HepG2 (cell line): ENCODE data around the gene BTG4. TPM values are rescaled to one million over a fixed set of nuclear protein-coding genes. Genes with fewer than 3 reads are reported as not detected.

Experiments used
- ATAC-seq: fragments of 200-7000 bp; cut with Tn5 transposase; 3 replicates; pipeline ENCODE4 v1.9.1; 2020; ENCODE audit warnings: mild to moderate bottlenecking, moderate library complexity
- BruUV-seq: library from RNA; stranded (reverse); fragments of 400-500 nt; replicated peaks from 2 replicates; lab custom pipeline; 2021; lab: Mats Ljungman, UMichigan
- CTCF ChIA-PET: fragments of 300-600 bp; formaldehyde crosslinking; extraction: SDS; loops from one replicate; lab custom pipeline; 2021; ENCODE audit warnings: low total read pairs, inconsistent platforms, low intra/inter-chr PET ratio; lab: Yijun Ruan, JAX
- POLR2A ChIA-PET: fragments of 350-600 bp; sonication (Branson Sonifier 250); formaldehyde crosslinking; loops from one replicate; lab custom pipeline; 2020; ENCODE audit warnings: antibody characterized with exemption, inconsistent platforms; lab: Yijun Ruan, JAX
- DNase-seq: peaks from one replicate; pipeline ENCODE4 v3.0.0-alpha.2; 2015; ENCODE audit warnings: low spot score
- FAIRE-seq: peaks from 3 replicates; lab custom pipeline; 2011; peaks lifted over from hg19 to GRCh38; lab: Jason Lieb, UNC
- H2AFZ ChIP-seq: one replicate; pipeline ENCODE4 v1.6.1; 2011; ENCODE audit warnings: low read length, inconsistent platforms
- H3K27ac ChIP-seq: fragments of 300-600 bp; 3 replicates; pipeline ENCODE4 v1.8.0; 2011; ENCODE audit warnings: mixed run types, mild to moderate bottlenecking, mixed read lengths, low read length, inconsistent platforms; ENCODE audit not compliant: insufficient read depth; ENCODE audit errors: extremely low read length
- H3K27me3 ChIP-seq, 2 experiments: fragments of 200-600 bp in 1 of 2; 2 replicates in 1 of 2; 3 replicates in 1 of 2; pipeline versions ENCODE4 v1.6.0 to v1.8.0; 2011; ENCODE audit warnings: low read length in 2 of 2, mild to moderate bottlenecking in 2 of 2, moderate library complexity in 2 of 2, inconsistent platforms in 1 of 2; ENCODE audit not compliant: insufficient read depth in 2 of 2, control insufficient read depth in 1 of 2
- H3K36me3 ChIP-seq, 2 experiments: fragments of 200-600 bp in 1 of 2; replicated peaks in 1 of 2; 2 replicates in 1 of 2; 3 replicates in 1 of 2; pipeline versions ENCODE4 v1.5.1 to v1.8.0; 2011; ENCODE audit warnings: low read length in 2 of 2, inconsistent platforms in 1 of 2; ENCODE audit not compliant: insufficient read depth in 2 of 2, control insufficient read depth in 1 of 2
- H3K4me1 ChIP-seq: 2 replicates; pipeline ENCODE4 v1.5.1; 2012; ENCODE audit warnings: low read length, inconsistent platforms; ENCODE audit not compliant: insufficient read depth
- H3K4me2 ChIP-seq: 2 replicates; pipeline ENCODE4 v1.6.0; 2011; ENCODE audit warnings: low read depth, low read length, inconsistent platforms
- H3K4me3 ChIP-seq, 3 experiments: fragments of 200-600 bp in 1 of 3; sonication (generic), shearing (Covaris generic) in 1 of 3; replicated peaks in 1 of 3; 2 replicates each; pipeline ENCODE4 v1.5.1; 2011 to 2016; ENCODE audit warnings: low read length in 3 of 3, inconsistent platforms in 2 of 3, low read depth in 2 of 3, mild to moderate bottlenecking in 2 of 3, control low read depth in 1 of 3, mixed read lengths in 1 of 3; ENCODE audit not compliant: insufficient read depth in 1 of 3
- H3K79me2 ChIP-seq: one replicate; pipeline ENCODE4 v1.6.1; 2011; ENCODE audit warnings: low read length, inconsistent platforms; ENCODE audit not compliant: insufficient read depth
- H3K9ac ChIP-seq: 2 replicates; pipeline ENCODE4 v1.6.0; 2011; ENCODE audit warnings: mild to moderate bottlenecking, low read depth, low read length, inconsistent platforms; ENCODE audit not compliant: insufficient read depth
- H3K9me3 ChIP-seq: 2 replicates; pipeline ENCODE4 v1.5.1; 2012; ENCODE audit warnings: mild to moderate bottlenecking, low read length
- H4K20me1 ChIP-seq: 2 replicates; pipeline ENCODE4 v1.6.0; 2011; ENCODE audit warnings: inconsistent platforms, mild to moderate bottlenecking, low read length, moderate library complexity; ENCODE audit not compliant: insufficient read depth
- BHLHE40 ChIP-seq: IDR thresholded peaks from 2 replicates; pipeline ENCODE4 v1.6.1; 2011; ENCODE audit warnings: low read length, improper control_type of control experiment
- HIVEP1 ChIP-seq: sonication (generic); formaldehyde crosslinking; IDR thresholded peaks from 2 replicates; pipeline ENCODE4 v1.4.0; 2020; ENCODE audit warnings: mild to moderate bottlenecking, missing genetic modification reagents
- PBX3 ChIP-seq: sonication (generic); formaldehyde crosslinking; IDR thresholded peaks from 2 replicates; pipeline ENCODE4 v1.8.1; 2023; ENCODE audit warnings: missing genetic modification reagents, inconsistent platforms, borderline replicate concordance
- RAD51 ChIP-seq: fragments of 450-650 bp; IDR thresholded peaks from 2 replicates; pipeline ENCODE4 v1.6.1; 2016; ENCODE audit warnings: borderline replicate concordance
- RNF219 ChIP-seq: sonication (generic); formaldehyde crosslinking; IDR thresholded peaks from 2 replicates; pipeline ENCODE4 v1.5.0; 2020; ENCODE audit warnings: mild to moderate bottlenecking, missing genetic modification reagents
- SIX4 ChIP-seq: sonication (generic); formaldehyde crosslinking; IDR thresholded peaks from 2 replicates; pipeline ENCODE4 v1.4.0; 2020; ENCODE audit warnings: missing genetic modification reagents
- SP140L ChIP-seq: sonication (generic); formaldehyde crosslinking; IDR thresholded peaks from 2 replicates; pipeline ENCODE4 v1.4.0; 2020; ENCODE audit warnings: missing genetic modification reagents, borderline replicate concordance
- THAP7 ChIP-seq: sonication (generic); formaldehyde crosslinking; IDR thresholded peaks from 2 replicates; pipeline ENCODE4 v1.8.1; 2023; ENCODE audit warnings: mild to moderate bottlenecking, missing genetic modification reagents
- TOPORS ChIP-seq: sonication (generic); formaldehyde crosslinking; IDR thresholded peaks from 2 replicates; pipeline ENCODE4 v1.8.0; 2023; ENCODE audit warnings: mild to moderate bottlenecking, missing genetic modification reagents
- ZNF724P ChIP-seq: sonication (generic); formaldehyde crosslinking; IDR thresholded peaks from 2 replicates; pipeline ENCODE4 v1.8.0; 2022; ENCODE audit warnings: missing genetic modification reagents, borderline replicate concordance
- WGBS: methylation state at CpG from one replicate; pipeline ENCODE4 v1.1.6; 2017; ENCODE audit warnings: low lambda C conversion rate; 5-methylcytosine and 5-hydroxymethylcytosine counted together
- in situ Hi-C: cut with HindIII; loops from 2 replicates; pipeline ENCODE4 v1.10.0; 2017; ENCODE audit warnings: low pct_unique_long_range_greater_than_20kb; ENCODE audit not compliant: extremely low pct_ligation_motif_present
- intact Hi-C: fragments of 100-400 bp; cut with micrococcal nuclease; formaldehyde crosslinking; loops from one replicate; pipeline ENCODE4 v1.10.0; 2022; ENCODE audit not compliant: unreplicated experiment
- polyA plus RNA-seq, 8 experiments: library from polyadenylated mRNA; depleted of rRNA in 3 of 8; stranded (reverse) in 7 of 8; unstranded in 1 of 8; fragments of >200 nt; fragmentation: Illumina TruSeq in 4 of 8; extraction: Trizol in 4 of 8; gene quantifications; 2 replicates each; pipeline versions ENCODE4 v1.2.1 to v1.2.3, GENCODE V29; 2011 to 2016; ENCODE audit warnings: low read depth in 4 of 8, missing spikeins in 1 of 8, mixed read lengths in 1 of 8; ENCODE audit not compliant: insufficient read depth in 1 of 8
- total RNA-seq, 5 experiments: library from RNA; depleted of rRNA; stranded (reverse); fragments of >200 nt; fragmentation: Illumina TruSeq; extraction: Trizol; gene quantifications; 2 replicates each; pipeline ENCODE4 v1.2.3, GENCODE V29; 2016; ENCODE audit warnings: low read depth in 1 of 5

BTG4 gene
- total and polyA plus RNA-seq, 2 of the 13 experiments (the other 11 are each of a cell fraction or from before 2014, with no cell fraction given) = not detected

- TF ChIP-seq RNF219 = no peak
- TF ChIP-seq PBX3 (CRISPR knock-in tag) = no peak
- no peak for TF ChIP-seq SP140L (CRISPR knock-in tag)
- TF ChIP-seq HIVEP1 = no peak
- TF ChIP-seq SIX4 (CRISPR knock-in tag) = no peak
- no peak for TF ChIP-seq TOPORS (CRISPR knock-in tag)
- TF ChIP-seq ZNF724P (CRISPR knock-in tag) = no peak
- no peak for TF ChIP-seq RAD51
- TF ChIP-seq BHLHE40 = no peak
- TF ChIP-seq, all 625 proteins: peak for 0
These were observed 48.6 kb upstream of the BTG4 start (continued) for GRCh38 chr11:111560800-111561199.

DNA sequence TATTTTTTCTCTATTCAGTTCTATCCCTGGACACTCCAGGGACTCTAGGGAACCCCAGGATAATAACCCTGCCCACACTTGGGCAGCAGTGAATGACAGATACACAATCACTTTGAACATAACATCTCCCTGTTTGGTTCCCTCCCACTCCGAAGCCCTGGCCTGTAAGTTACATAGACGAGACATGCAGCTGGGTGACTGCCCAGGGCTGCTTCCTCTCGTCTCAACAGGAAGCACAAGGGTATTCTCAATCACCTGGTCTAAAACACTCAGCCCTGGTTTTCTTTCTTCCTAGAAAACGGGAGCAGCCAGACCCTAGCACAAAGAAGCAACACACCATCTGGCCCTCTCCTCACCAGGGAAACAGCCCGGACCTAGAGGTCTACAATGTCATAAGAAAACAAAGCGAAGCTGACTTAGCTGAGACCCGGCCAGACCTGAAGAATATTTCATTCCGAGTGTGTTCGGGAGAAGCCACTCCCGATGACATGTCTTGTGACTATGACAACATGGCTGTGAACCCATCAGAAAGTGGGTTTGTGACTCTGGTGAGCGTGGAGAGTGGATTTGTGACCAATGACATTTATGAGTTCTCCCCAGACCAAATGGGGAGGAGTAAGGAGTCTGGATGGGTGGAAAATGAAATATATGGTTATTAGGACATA is 47.7 kb upstream of the BTG4 start:
- ChIA-PET CTCF (no interaction called here), POLR2A (no interaction called here)
- no peak for TF ChIP-seq THAP7 (CRISPR knock-in tag)
- Histone ChIP-seq H3K36me3 (no peaks in the 10 kb centered on the region), H3K27me3 (no peaks in the 10 kb centered on the region), H3K4me3 (no peak overlapping the region), H2AFZ (no peak overlapping the region), H3K27ac (no peak overlapping the region), H4K20me1 (no peaks in the 10 kb centered on the region), H3K4me2 (no peak overlapping the region), H3K4me1 (peaks cover 35% of the 10 kb centered on the region), H3K9ac (no peak overlapping the region), H3K9me3 (peaks cover 6% of the 10 kb centered on the region; the same call in 1 of the 2 replicates), H3K79me2 (no peaks in the 10 kb centered on the region)
- intact Hi-C loops (loop anchor here (5.0 kb wide), 1 partner anchor 108 kb away; no protein-coding TSS in a partner anchor), in situ Hi-C loops (no loop called here)
- WGBS = 54% methylated on average over 11 of the region's 11 CpGs
- BruUV-seq = no TSS peak
- no peak for DNase-seq
- ATAC-seq = no peak
- FAIRE-seq = no peak
